Trophoblast cell (in vitro differentiated cells and primary cell): ENCODE results near the gene NANOS1.

Source experiments
- DNase-seq, 2 donors: peaks; one replicate each; pipeline ENCODE4 v3.0.0-alpha.2; 2016
- H2AFZ ChIP-seq: 2 replicates; pipeline ENCODE4 v1.6.1; 2013; ENCODE audit warnings: low read length, moderate library complexity, mild to moderate bottlenecking; ENCODE audit not compliant: insufficient read depth, poor library complexity
- H2AK5ac ChIP-seq: 2 replicates; pipeline ENCODE4 v1.6.1; 2013; ENCODE audit warnings: mild to moderate bottlenecking, low read length
- H2BK120ac ChIP-seq: 2 replicates; pipeline ENCODE4 v1.6.1; 2013; ENCODE audit warnings: low read length, mild to moderate bottlenecking, moderate library complexity; ENCODE audit not compliant: insufficient read depth, poor library complexity
- H2BK12ac ChIP-seq: 2 replicates; pipeline ENCODE4 v1.6.1; 2013; ENCODE audit warnings: mild to moderate bottlenecking, low read length, moderate library complexity
- H2BK5ac ChIP-seq: 2 replicates; pipeline ENCODE4 v1.6.1; 2013; ENCODE audit warnings: low read length, low read depth, moderate library complexity, mild to moderate bottlenecking; ENCODE audit not compliant: poor library complexity
- H3K14ac ChIP-seq: 2 replicates; pipeline ENCODE4 v1.6.1; 2013; ENCODE audit warnings: mild to moderate bottlenecking, low read length
- H3K18ac ChIP-seq: 2 replicates; pipeline ENCODE4 v1.6.1; 2013; ENCODE audit warnings: mild to moderate bottlenecking, low read length
- H3K23ac ChIP-seq: 2 replicates; pipeline ENCODE4 v1.6.1; 2013; ENCODE audit warnings: low read length
- H3K27ac ChIP-seq: 2 replicates; pipeline ENCODE4 v1.5.1; 2013; ENCODE audit warnings: low read depth, mild to moderate bottlenecking, inconsistent platforms, low read length, moderate library complexity
- H3K27me3 ChIP-seq: 2 replicates; pipeline ENCODE4 v1.6.1; 2013; ENCODE audit warnings: inconsistent platforms, mild to moderate bottlenecking, low read length, moderate library complexity; ENCODE audit not compliant: insufficient read depth
- H3K36me3 ChIP-seq, 2 experiments: 1 replicate in 1 of 2; 2 replicates in 1 of 2; pipeline ENCODE4 v1.6.1; 2013; ENCODE audit warnings: low read length in 2 of 2, mild to moderate bottlenecking in 2 of 2, moderate library complexity in 1 of 2; ENCODE audit not compliant: insufficient read depth in 2 of 2, control insufficient read depth in 1 of 2
- H3K4ac ChIP-seq: 2 replicates; pipeline ENCODE4 v1.6.1; 2013; ENCODE audit warnings: low read depth, mild to moderate bottlenecking, low read length, moderate library complexity
- H3K4me1 ChIP-seq, 2 experiments: 1 replicate in 1 of 2; 2 replicates in 1 of 2; pipeline ENCODE4 v1.6.1; 2013; ENCODE audit warnings: low read length in 2 of 2, mild to moderate bottlenecking in 2 of 2, moderate library complexity in 1 of 2; ENCODE audit not compliant: insufficient read depth in 2 of 2, control insufficient read depth in 1 of 2
- H3K4me2 ChIP-seq: 2 replicates; pipeline ENCODE4 v1.6.1; 2013; ENCODE audit warnings: inconsistent platforms, mild to moderate bottlenecking, low read length, moderate library complexity
- H3K4me3 ChIP-seq: 2 replicates; pipeline ENCODE4 v1.5.1; 2013; ENCODE audit warnings: mild to moderate bottlenecking, low read depth, low read length, inconsistent platforms
- H3K79me1 ChIP-seq: one replicate; pipeline ENCODE4 v1.6.1; 2013; ENCODE audit warnings: low read length
- H3K79me2 ChIP-seq: 2 replicates; pipeline ENCODE4 v1.6.1; 2013; ENCODE audit warnings: low read length, mild to moderate bottlenecking; ENCODE audit not compliant: control insufficient read depth, insufficient read depth, poor library complexity
- H3K9ac ChIP-seq: 2 replicates; pipeline ENCODE4 v1.6.1; 2013; ENCODE audit warnings: mild to moderate bottlenecking, low read length
- H3K9me3 ChIP-seq: 2 replicates; pipeline ENCODE4 v1.6.1; 2013; ENCODE audit warnings: low read depth, mild to moderate bottlenecking, control low read depth, inconsistent platforms, low read length; ENCODE audit not compliant: insufficient read depth
- H4K12ac ChIP-seq: 2 replicates; pipeline ENCODE4 v1.6.1; 2013; ENCODE audit warnings: low read depth, mild to moderate bottlenecking, low read length, moderate library complexity
- H4K8ac ChIP-seq: 2 replicates; pipeline ENCODE4 v1.6.1; 2013; ENCODE audit warnings: low read depth, mild to moderate bottlenecking, low read length, moderate library complexity
- H4K91ac ChIP-seq: one replicate; pipeline ENCODE4 v1.6.1; 2013; ENCODE audit warnings: low read depth, mild to moderate bottlenecking, low read length, moderate library complexity
- WGBS: extraction: QIAGEN DNeasy Blood & Tissue Kit; methylation state at CpG from one replicate; pipeline ENCODE4 v1.1.7; 2013; ENCODE audit warnings: missing lambda C conversion rate; ENCODE audit not compliant: insufficient read length, insufficient coverage; ENCODE audit errors: extremely low coverage; 5-methylcytosine and 5-hydroxymethylcytosine counted together

Gene NANOS1

GRCh38 chr10:118995739-118996138 lies 33.8 kb upstream of the NANOS1 start:
- Histone ChIP-seq H3K4ac (no peak overlapping the region), H3K4me3 (no peak overlapping the region), H3K27me3 (no peaks in the 10 kb centered on the region), H4K91ac (no peak overlapping the region), H3K18ac (no peak overlapping the region), H3K79me2 (no peaks in the 10 kb centered on the region), H4K8ac (no peak overlapping the region), H3K9me3 (no peaks in the 10 kb centered on the region), H4K12ac (no peak overlapping the region), H3K79me1 (no peaks in the 10 kb centered on the region), H3K9ac (no peak overlapping the region), H3K4me1 (no peaks in the 10 kb centered on the region), H3K36me3 (no peaks in the 10 kb centered on the region), H2AK5ac (no peak overlapping the region), H2BK5ac (no peak overlapping the region), H3K4me2 (no peak overlapping the region), H3K27ac (no peak overlapping the region), H3K23ac (no peak overlapping the region), H2AFZ (no peak overlapping the region), H2BK12ac (no peak overlapping the region), H3K14ac (no peak overlapping the region), H2BK120ac (no peak overlapping the region)
- no peak for DNase-seq
- no CpG with 5 or more reads among the region's 10 CpGs for WGBS

GRCh38 chr10:118997379-118997778 lies 32.1 kb upstream of the NANOS1 start:
- no peak overlapping the region for H3K14ac ChIP-seq
- no peak overlapping the region for H3K9ac ChIP-seq
- no peak for DNase-seq
- H3K4ac ChIP-seq, result no peak overlapping the region
- no peak overlapping the region for H4K8ac ChIP-seq
- H3K79me1 ChIP-seq, result no peaks in the 10 kb centered on the region
- no peak overlapping the region for H4K91ac ChIP-seq
- no peak overlapping the region for H3K18ac ChIP-seq
- no peak overlapping the region for H2BK120ac ChIP-seq
- WGBS, result no CpG with 5 or more reads among the region's 2 CpGs
- no peak overlapping the region for H3K23ac ChIP-seq
- H3K36me3 ChIP-seq, result no peaks in the 10 kb centered on the region
- no peak overlapping the region for H2AK5ac ChIP-seq
- no peak overlapping the region for H2BK12ac ChIP-seq
- H3K4me3 ChIP-seq, result no peak overlapping the region
- no peaks in the 10 kb centered on the region for H3K79me2 ChIP-seq
- H3K9me3 ChIP-seq, result no peaks in the 10 kb centered on the region
- H2AFZ ChIP-seq, result no peak overlapping the region
- H3K27ac ChIP-seq, result no peak overlapping the region
- no peak overlapping the region for H4K12ac ChIP-seq
- no peak overlapping the region for H2BK5ac ChIP-seq
- H3K27me3 ChIP-seq, result no peaks in the 10 kb centered on the region
- no peak overlapping the region for H3K4me2 ChIP-seq
- H3K4me1 ChIP-seq, result no peaks in the 10 kb centered on the region

- Histone ChIP-seq H3K4me1 (no peaks in the 10 kb centered on the region), H3K4me2 (no peak overlapping the region), H3K14ac (no peak overlapping the region), H3K4ac (no peak overlapping the region), H3K79me1 (no peaks in the 10 kb centered on the region), H2AFZ (no peak overlapping the region), H3K9me3 (no peaks in the 10 kb centered on the region), H3K27ac (no peak overlapping the region), H2BK120ac (no peak overlapping the region), H3K27me3 (no peaks in the 10 kb centered on the region), H3K79me2 (no peaks in the 10 kb centered on the region), H4K91ac (no peak overlapping the region), H4K8ac (no peak overlapping the region), H3K4me3 (no peak overlapping the region), H3K9ac (no peak overlapping the region), H3K23ac (no peak overlapping the region), H3K36me3 (no peaks in the 10 kb centered on the region), H3K18ac (no peak overlapping the region), H4K12ac (no peak overlapping the region), H2BK5ac (no peak overlapping the region), H2AK5ac (no peak overlapping the region), H2BK12ac (no peak overlapping the region)
- WGBS, result no CpG with 5 or more reads among the region's 5 CpGs
- no peak for DNase-seq
Measured at GRCh38 chr10:118998183-118998582, 31.3 kb upstream of the NANOS1 start.

- Histone ChIP-seq H4K8ac (no peak overlapping the region), H3K23ac (no peak overlapping the region), H3K18ac (no peak overlapping the region), H3K27ac (no peak overlapping the region), H3K9ac (no peak overlapping the region), H3K4me1 (peaks cover 3 to 4% of the 10 kb centered on the region in 2 experiments), H3K9me3 (peaks cover 2% of the 10 kb centered on the region), H3K4ac (no peak overlapping the region), H2AFZ (no peak overlapping the region), H3K36me3 (no peaks in the 10 kb centered on the region), H4K91ac (no peak overlapping the region), H2BK12ac (no peak overlapping the region), H3K4me3 (no peak overlapping the region), H3K14ac (no peak overlapping the region), H3K79me2 (no peaks in the 10 kb centered on the region), H2BK120ac (no peak overlapping the region), H3K4me2 (no peak overlapping the region), H3K27me3 (no peaks in the 10 kb centered on the region), H2AK5ac (no peak overlapping the region), H2BK5ac (no peak overlapping the region), H3K79me1 (no peaks in the 10 kb centered on the region), H4K12ac (no peak overlapping the region)
- no peak for DNase-seq
- no CpG with 5 or more reads among the region's 10 CpGs for WGBS
Measured at GRCh38 chr10:119001717-119002500, 27.6 kb upstream of the NANOS1 start.
